Measurements from ENCODE around the gene ALKBH2. TPM values are rescaled to one million over a fixed set of nuclear protein-coding genes. Genes with fewer than 3 reads are reported as not detected.

Gene ALKBH2
- total and polyA plus RNA-seq, 2 experiments from 2014 or later = 16.4 to 35.9 TPM

DNA sequence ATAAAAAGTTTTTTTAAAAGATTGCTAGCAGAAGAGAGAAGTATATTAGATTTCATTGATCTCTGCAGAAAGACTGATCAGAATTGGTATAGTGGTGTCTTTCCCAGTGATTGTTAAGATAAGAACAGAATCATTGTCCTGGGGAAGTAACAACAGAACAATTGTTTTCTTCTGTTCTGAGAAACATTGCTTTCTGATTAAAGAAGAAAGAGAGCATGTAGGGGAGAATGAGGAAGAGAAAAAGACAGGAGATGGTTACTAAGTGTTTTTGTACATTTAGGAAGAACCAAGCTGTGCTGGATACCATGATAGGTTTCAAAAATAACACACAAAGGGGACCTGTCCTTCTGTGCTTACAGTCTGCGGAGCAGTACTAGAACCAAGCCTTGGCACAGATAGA is 35.9 kb downstream of the ALKBH2 start (continued):
- TF ChIP-seq, protein P1, sequence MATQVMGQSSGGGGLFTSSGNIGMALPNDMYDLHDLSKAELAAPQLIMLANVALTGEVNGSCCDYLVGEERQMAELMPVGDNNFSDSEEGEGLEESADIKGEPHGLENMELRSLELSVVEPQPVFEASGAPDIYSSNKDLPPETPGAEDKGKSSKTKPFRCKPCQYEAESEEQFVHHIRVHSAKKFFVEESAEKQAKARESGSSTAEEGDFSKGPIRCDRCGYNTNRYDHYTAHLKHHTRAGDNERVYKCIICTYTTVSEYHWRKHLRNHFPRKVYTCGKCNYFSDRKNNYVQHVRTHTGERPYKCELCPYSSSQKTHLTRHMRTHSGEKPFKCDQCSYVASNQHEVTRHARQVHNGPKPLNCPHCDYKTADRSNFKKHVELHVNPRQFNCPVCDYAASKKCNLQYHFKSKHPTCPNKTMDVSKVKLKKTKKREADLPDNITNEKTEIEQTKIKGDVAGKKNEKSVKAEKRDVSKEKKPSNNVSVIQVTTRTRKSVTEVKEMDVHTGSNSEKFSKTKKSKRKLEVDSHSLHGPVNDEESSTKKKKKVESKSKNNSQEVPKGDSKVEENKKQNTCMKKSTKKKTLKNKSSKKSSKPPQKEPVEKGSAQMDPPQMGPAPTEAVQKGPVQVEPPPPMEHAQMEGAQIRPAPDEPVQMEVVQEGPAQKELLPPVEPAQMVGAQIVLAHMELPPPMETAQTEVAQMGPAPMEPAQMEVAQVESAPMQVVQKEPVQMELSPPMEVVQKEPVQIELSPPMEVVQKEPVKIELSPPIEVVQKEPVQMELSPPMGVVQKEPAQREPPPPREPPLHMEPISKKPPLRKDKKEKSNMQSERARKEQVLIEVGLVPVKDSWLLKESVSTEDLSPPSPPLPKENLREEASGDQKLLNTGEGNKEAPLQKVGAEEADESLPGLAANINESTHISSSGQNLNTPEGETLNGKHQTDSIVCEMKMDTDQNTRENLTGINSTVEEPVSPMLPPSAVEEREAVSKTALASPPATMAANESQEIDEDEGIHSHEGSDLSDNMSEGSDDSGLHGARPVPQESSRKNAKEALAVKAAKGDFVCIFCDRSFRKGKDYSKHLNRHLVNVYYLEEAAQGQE (IDR thresholded peaks at IDR 0.05; ENCODE audit: unreplicated experiment) = no peak
- no peak for TF ChIP-seq ZNF114 (CRISPR knock-in tag; IDR thresholded peaks at IDR 0.05)
- no peak for TF ChIP-seq CREB1 (CRISPR knock-in tag; IDR thresholded peaks at IDR 0.05; ENCODE audit: low read depth)
- no peak for TF ChIP-seq JUNB (IDR thresholded peaks at IDR 0.05; ENCODE audit: unreplicated experiment)
- no peak for TF ChIP-seq EZH2 (IDR thresholded peaks at IDR 0.05; ENCODE audit: low read depth, unreplicated experiment)
- no peak for TF ChIP-seq ZNF331 (CRISPR knock-in tag; IDR thresholded peaks at IDR 0.05; ENCODE audit: low read depth)
- TF ChIP-seq, protein P2, sequence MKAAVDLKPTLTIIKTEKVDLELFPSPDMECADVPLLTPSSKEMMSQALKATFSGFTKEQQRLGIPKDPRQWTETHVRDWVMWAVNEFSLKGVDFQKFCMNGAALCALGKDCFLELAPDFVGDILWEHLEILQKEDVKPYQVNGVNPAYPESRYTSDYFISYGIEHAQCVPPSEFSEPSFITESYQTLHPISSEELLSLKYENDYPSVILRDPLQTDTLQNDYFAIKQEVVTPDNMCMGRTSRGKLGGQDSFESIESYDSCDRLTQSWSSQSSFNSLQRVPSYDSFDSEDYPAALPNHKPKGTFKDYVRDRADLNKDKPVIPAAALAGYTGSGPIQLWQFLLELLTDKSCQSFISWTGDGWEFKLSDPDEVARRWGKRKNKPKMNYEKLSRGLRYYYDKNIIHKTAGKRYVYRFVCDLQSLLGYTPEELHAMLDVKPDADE (IDR thresholded peaks at IDR 0.05) = no peak
- no peak for TF ChIP-seq STAT1 (IDR thresholded peaks at IDR 0.05; ENCODE audit: unreplicated experiment)
- no peak for TF ChIP-seq POLR2AphosphoS5 (IDR thresholded peaks at IDR 0.05; ENCODE audit: low read depth)
- no peak for TF ChIP-seq NANOG (IDR thresholded peaks at IDR 0.05; ENCODE audit: borderline replicate concordance)
- no peak for TF ChIP-seq CTCF (conservative IDR thresholded peaks at IDR 0.05; ENCODE audit: low read depth in 2 of 2)

DNA sequence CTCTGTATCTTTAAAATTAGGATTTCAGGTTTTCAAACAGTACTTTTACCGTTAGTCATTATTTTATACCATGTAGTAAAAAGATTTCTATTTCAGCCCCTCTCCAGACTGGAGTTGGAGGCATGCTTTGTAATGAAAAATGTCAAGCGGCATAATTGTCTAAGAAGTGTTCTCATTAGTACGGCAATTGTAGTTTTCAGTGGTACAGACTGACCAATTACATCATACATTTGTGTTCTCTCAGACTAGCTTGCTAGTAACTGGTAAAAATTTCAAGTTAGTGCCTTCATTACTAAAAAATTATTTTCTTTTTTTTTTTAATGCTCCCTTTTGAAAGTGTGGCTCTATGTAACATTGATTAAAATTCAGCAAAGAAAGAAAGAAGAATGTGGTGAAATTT is 36.4 kb downstream of the ALKBH2 start:
- Histone ChIP-seq H3K79me2 (replicated peaks; ENCODE audit: insufficient read depth) (no peaks in the 10 kb centered on the region), H3F3A (replicated peaks; ENCODE audit: low read depth) (no peaks in the 10 kb centered on the region), H3K4me1 (ENCODE audit: insufficient read depth) (peaks cover 9% of the 10 kb centered on the region; the same call in 1 of the 2 replicates), H3K9me2 (ENCODE audit: insufficient read depth) (no peaks in the 10 kb centered on the region), H4K20me1 (replicated peaks; ENCODE audit: insufficient read depth) (no peaks in the 10 kb centered on the region; the same call in 1 of the 2 replicates), H3K36me3 (ENCODE audit: insufficient read depth) (no peaks in the 10 kb centered on the region), H3K27me3 (ENCODE audit: insufficient read depth) (no peaks in the 10 kb centered on the region), H3K27ac (ENCODE audit: low read depth) (no peak overlapping the region), H3K4me3 (no peak overlapping the region), H3K4me2 (no peak overlapping the region), H2AFZ (no peak overlapping the region)
- no peak for ATAC-seq
- TF ChIP-seq JUNB (IDR thresholded peaks at IDR 0.05; ENCODE audit: unreplicated experiment) = no peak
- no peak for TF ChIP-seq NANOG (IDR thresholded peaks at IDR 0.05; ENCODE audit: borderline replicate concordance)
- no peak overlapping the region for H3K27ac Mint-ChIP-seq
- DNase-seq (ENCODE audit: low spot score) = no peak
- H3K4me3 Mint-ChIP-seq = no peak overlapping the region
- H3K4me1 Mint-ChIP-seq = peaks cover 12% of the 10 kb centered on the region
- peaks cover 2% of the 10 kb centered on the region for H3K27me3 Mint-ChIP-seq (ENCODE audit: insufficient read depth, low read depth, poor library complexity)
- no peaks in the 10 kb centered on the region for H3K36me3 Mint-ChIP-seq (ENCODE audit: low read depth)
- no peaks in the 10 kb centered on the region; the same call in 2 of the 3 replicates for H3K9me3 Mint-ChIP-seq
